H1 (cell line): ENCODE results near the gene MBIP. TPM values are rescaled to one million over a fixed set of nuclear protein-coding genes. Genes with fewer than 3 reads are reported as not detected.

ENCODE experiments used
- CTCF ChIA-PET: fragments of 300-600 bp; sonication (Branson Sonifier 250); formaldehyde crosslinking; loops from one replicate; lab custom pipeline; 2021; ENCODE audit not compliant: partially characterized antibody; lab: Charles Lee
- POLR2A ChIA-PET: fragments of 300-600 bp; sonication (Branson Sonifier 250); formaldehyde crosslinking; loops from one replicate; lab custom pipeline; 2021; ENCODE audit warnings: inconsistent platforms; ENCODE audit not compliant: partially characterized antibody; lab: Charles Lee
- DNase-seq, 2 experiments: peaks; one replicate each; pipeline versions ENCODE4 v3.0.0 to v3.0.0-alpha.2; 2010 to 2022; ENCODE audit warnings: low spot score in 2 of 2, low read depth in 1 of 2, mixed read lengths in 1 of 2
- FAIRE-seq: peaks from 2 replicates; lab custom pipeline; 2011; peaks lifted over from hg19 to GRCh38; lab: Jason Lieb, UNC
- H2AFZ ChIP-seq: 2 replicates; pipeline ENCODE4 v1.8.1; 2012; ENCODE audit warnings: low read length, inconsistent platforms
- H2AK5ac ChIP-seq: 2 replicates; pipeline ENCODE4 v1.6.1; 2013; ENCODE audit warnings: low read depth, low read length
- H2BK120ac ChIP-seq: replicated peaks from 2 replicates; pipeline ENCODE3; 2013; ENCODE audit warnings: low read depth, low read length, inconsistent platforms
- H2BK12ac ChIP-seq: 2 replicates; pipeline ENCODE4 v1.6.1; 2013; ENCODE audit warnings: low read depth, low read length
- H2BK15ac ChIP-seq: 2 replicates; pipeline ENCODE4 v1.6.1; 2013; ENCODE audit warnings: low read length
- H2BK20ac ChIP-seq: 2 replicates; pipeline ENCODE4 v1.6.1; 2013; ENCODE audit warnings: low read length
- H2BK5ac ChIP-seq: 2 replicates; pipeline ENCODE4 v1.6.1; 2013; ENCODE audit warnings: low read depth, low read length
- H3K14ac ChIP-seq: 2 replicates; pipeline ENCODE4 v1.6.1; 2013; ENCODE audit warnings: inconsistent platforms; ENCODE audit not compliant: insufficient read length
- H3K18ac ChIP-seq: 2 replicates; pipeline ENCODE4 v1.6.1; 2013; ENCODE audit warnings: low read length; ENCODE audit errors: extremely low read depth
- H3K23ac ChIP-seq: 2 replicates; pipeline ENCODE4 v1.6.1; 2013; ENCODE audit warnings: inconsistent platforms; ENCODE audit not compliant: insufficient read length
- H3K23me2 ChIP-seq: 2 replicates; pipeline ENCODE4 v1.6.1; 2013; ENCODE audit warnings: low read depth, low read length
- H3K27ac ChIP-seq: 2 replicates; pipeline ENCODE4 v1.6.1; 2011; ENCODE audit warnings: low read depth, low read length, inconsistent platforms
- H3K27me3 ChIP-seq, 4 experiments: replicated peaks in 1 of 4; 1 replicate in 1 of 4; 2 replicates in 3 of 4; pipeline versions ENCODE4 v1.6.1 to v1.8.1; 2011 to 2013; ENCODE audit warnings: low read length in 3 of 4, mild to moderate bottlenecking in 3 of 4, inconsistent platforms in 2 of 4, mixed read lengths in 2 of 4, moderate library complexity in 1 of 4; ENCODE audit not compliant: control insufficient read depth in 3 of 4, insufficient read depth in 3 of 4; ENCODE audit errors: extremely low read depth in 1 of 4
- H3K36me3 ChIP-seq, 4 experiments: 2 replicates each; pipeline versions ENCODE4 v1.6.1 to v1.8.1; 2011 to 2013; ENCODE audit warnings: mild to moderate bottlenecking in 4 of 4, low read length in 3 of 4, moderate library complexity in 2 of 4, control low read depth in 1 of 4, inconsistent platforms in 1 of 4; ENCODE audit not compliant: insufficient read depth in 4 of 4, control insufficient read depth in 2 of 4
- H3K4ac ChIP-seq: replicated peaks from 2 replicates; pipeline ENCODE3; 2013; ENCODE audit warnings: low read length, low read depth, mixed read lengths, inconsistent platforms; ENCODE audit not compliant: insufficient read length
- H3K4me1 ChIP-seq, 4 experiments: replicated peaks in 1 of 4; 1 replicate in 1 of 4; 2 replicates in 3 of 4; pipeline versions ENCODE4 v1.6.1 to v1.8.1; 2011 to 2013; ENCODE audit warnings: low read length in 3 of 4, inconsistent platforms in 2 of 4, mixed read lengths in 1 of 4; ENCODE audit not compliant: insufficient read depth in 4 of 4, control insufficient read depth in 3 of 4
- H3K4me2 ChIP-seq, 2 experiments: 2 replicates each; pipeline versions ENCODE4 v1.6.1 to v1.8.1; 2011 to 2013; ENCODE audit warnings: low read depth in 2 of 2, low read length in 2 of 2, control low read depth in 1 of 2, inconsistent platforms in 1 of 2, mild to moderate bottlenecking in 1 of 2; ENCODE audit not compliant: insufficient read depth in 1 of 2
- H3K4me3 ChIP-seq, 4 experiments: fragments of 200-600, 300-600 bp in 1 of 4; sonication (generic), shearing (Covaris generic), sonication (Bioruptor Twin) in 1 of 4; 2 replicates each; pipeline versions ENCODE4 v1.5.1 to v1.8.1; 2011 to 2016; ENCODE audit warnings: low read length in 4 of 4, low read depth in 3 of 4, control low read depth in 2 of 4, inconsistent platforms in 2 of 4, mild to moderate bottlenecking in 2 of 4, mixed read lengths in 1 of 4, moderate library complexity in 1 of 4; ENCODE audit not compliant: insufficient read depth in 2 of 4; ENCODE audit errors: extremely low read depth in 1 of 4
- H3K56ac ChIP-seq: replicated peaks from 2 replicates; pipeline ENCODE3; 2013; ENCODE audit warnings: low read depth, mild to moderate bottlenecking, mixed read lengths, low read length, inconsistent platforms; ENCODE audit not compliant: insufficient read length
- H3K79me1 ChIP-seq: 2 replicates; pipeline ENCODE4 v1.6.1; 2013; ENCODE audit warnings: low read depth, low read length, control low read depth
- H3K79me2 ChIP-seq, 2 experiments: 2 replicates each; pipeline versions ENCODE4 v1.6.1 to v1.8.1; 2012 to 2013; ENCODE audit warnings: low read length in 2 of 2, mild to moderate bottlenecking in 2 of 2, inconsistent platforms in 1 of 2; ENCODE audit not compliant: insufficient read depth in 2 of 2, control insufficient read depth in 1 of 2
- H3K9ac ChIP-seq, 4 experiments: replicated peaks in 1 of 4; 1 replicate in 1 of 4; 2 replicates in 3 of 4; pipeline versions ENCODE4 v1.6.1 to v1.8.1; 2011 to 2013; ENCODE audit warnings: low read depth in 3 of 4, low read length in 3 of 4, control low read depth in 2 of 4, mild to moderate bottlenecking in 2 of 4, moderate library complexity in 2 of 4, inconsistent platforms in 1 of 4; ENCODE audit errors: extremely low read depth in 1 of 4
- H3K9me3 ChIP-seq, 2 experiments: 2 replicates each; pipeline versions ENCODE4 v1.6.1 to v1.8.1; 2012 to 2013; ENCODE audit warnings: mild to moderate bottlenecking in 2 of 2, moderate library complexity in 2 of 2, control low read depth in 1 of 2, inconsistent platforms in 1 of 2, low read depth in 1 of 2, low read length in 1 of 2, mixed read lengths in 1 of 2; ENCODE audit not compliant: insufficient read depth in 2 of 2
- H4K20me1 ChIP-seq, 2 experiments: replicated peaks in 1 of 2; 2 replicates each; pipeline versions ENCODE3 to v1.8.1; 2011 to 2013; ENCODE audit warnings: inconsistent platforms in 2 of 2, low read length in 2 of 2, mild to moderate bottlenecking in 1 of 2; ENCODE audit not compliant: insufficient read depth in 2 of 2, control insufficient read depth in 1 of 2
- H4K5ac ChIP-seq: 2 replicates; pipeline ENCODE4 v1.6.1; 2013; ENCODE audit warnings: low read length, low read depth, mixed read lengths, inconsistent platforms; ENCODE audit not compliant: insufficient read length
- H4K8ac ChIP-seq: 2 replicates; pipeline ENCODE4 v1.8.0; 2013; ENCODE audit warnings: mild to moderate bottlenecking, moderate library complexity, low read length, inconsistent platforms; ENCODE audit not compliant: insufficient read depth; ENCODE audit errors: extremely low read depth
- H4K91ac ChIP-seq: replicated peaks from 2 replicates; pipeline ENCODE3; 2013; ENCODE audit warnings: low read length, mixed read lengths, inconsistent platforms; ENCODE audit not compliant: insufficient read length
- CEBPB ChIP-seq: IDR thresholded peaks from 2 replicates; pipeline ENCODE4 v1.6.1; 2012; ENCODE audit warnings: low read depth, low read length
- TBP ChIP-seq: IDR thresholded peaks from 2 replicates; pipeline ENCODE4 v1.6.1; 2011; ENCODE audit warnings: low read depth, low read length, improper control_type of control experiment
- WGBS, 2 experiments: shearing (Covaris generic) in 1 of 2; methylation state at CpG; one replicate each; pipeline versions ENCODE4 v1.1.6 to v1.1.7; 2013 to 2015; ENCODE audit warnings: low lambda C conversion rate in 2 of 2, mixed read lengths in 2 of 2, inconsistent platforms in 1 of 2, low coverage in 1 of 2, missing lambda C conversion rate in 1 of 2; ENCODE audit not compliant: insufficient replicate concordance in 2 of 2, insufficient coverage in 1 of 2, insufficient read length in 1 of 2; ENCODE audit errors: extremely low coverage in 1 of 2, missing lambda C conversion rate in 1 of 2; 5-methylcytosine and 5-hydroxymethylcytosine counted together
- polyA plus RNA-seq, 7 experiments: library from polyadenylated mRNA; depleted of rRNA in 3 of 7; stranded (reverse) in 5 of 7; unstranded in 2 of 7; fragments of >200 nt in 5 of 7; fragments of 200-250 nt in 2 of 7; gene quantifications; 1 replicate in 5 of 7; 2 replicates in 1 of 7; 4 replicates in 1 of 7; pipeline versions ENCODE4 v1.2.1 to v1.2.3, GENCODE V29; 2011 to 2013; ENCODE audit warnings: missing spikeins in 2 of 7, mixed read lengths in 2 of 7
- total RNA-seq: library from RNA; stranded (reverse); fragmentation: NEBNext Ultra II Directional; extraction: Animal tissue kit (Norgen Biotek cat#: 25700); gene quantifications from 2 replicates; pipeline ENCODE4 v1.2.1, GENCODE V29; 2021

The MBIP gene
- total and polyA plus RNA-seq, 2 of the 8 experiments (the other 6 are each of a cell fraction or from before 2014, with no cell fraction given) = 15.0 to 27.4 TPM

GRCh38 chr14:36284971-36285595 lies 35.4 kb downstream of the MBIP start:
- Histone ChIP-seq H3K79me2 (no peaks in the 10 kb centered on the region), H2BK20ac (no peak overlapping the region), H3K18ac (no peak overlapping the region), H2BK15ac (no peak overlapping the region), H3K27ac (no peak overlapping the region), H3K9me3 (no peaks in the 10 kb centered on the region)
- TF ChIP-seq TBP (no peak), CEBPB (peak; percentile 88; the same call in 1 of the 2 replicates)
- TF ChIP-seq, all 59 proteins: peak for 1
- Histone ChIP-seq H3K4ac (no peak overlapping the region), H4K5ac (no peak overlapping the region), H3K4me3 (no peak overlapping the region), H2BK5ac (no peak overlapping the region), H3K4me1 (peaks cover 0 to 9% (median 4%) of the 10 kb centered on the region in 4 experiments; a peak in 2 of 7 replicates), H3K4me2 (no peak overlapping the region), H3K27me3 (no peaks in the 10 kb centered on the region; a peak in 1 of 7 replicates), H3K14ac (no peak overlapping the region), H3K79me1 (no peaks in the 10 kb centered on the region), H3K9ac (no peak overlapping the region), H3K23ac (no peak overlapping the region), H3K36me3 (no peaks in the 10 kb centered on the region), H4K20me1 (no peaks in the 10 kb centered on the region), H2AK5ac (no peak overlapping the region), H2AFZ (no peak overlapping the region), H4K91ac (no peak overlapping the region), H2BK120ac (no peak overlapping the region), H3K23me2 (no peaks in the 10 kb centered on the region), H3K56ac (no peak overlapping the region), H2BK12ac (no peak overlapping the region), H4K8ac (no peak overlapping the region)
- FAIRE-seq (no peak), DNase-seq (no peak)
- ChIA-PET CTCF (interaction anchor here (1.1 to 1.5 kb wide), 3 partner anchors 9 to 240 kb away, joined by 3 to 4 read pairs (median 4); no protein-coding TSS in a partner anchor), POLR2A (interaction anchor here (1.4 kb wide), 1 partner anchor 11 kb away, joined by 3 read pairs; no protein-coding TSS in a partner anchor)
- WGBS, 2 experiments = 91% methylated on average over 4 of the region's 4 CpGs; no CpG with 5 or more reads in 1 of the 2 experiments
